Mesenchymal stem cell (in vitro differentiated cells and primary cell): ENCODE data around the gene STK4.

Experiments
- DNase-seq: peaks from one replicate; pipeline ENCODE4 v3.0.0-alpha.2; 2013
- H2AFZ ChIP-seq: one replicate; pipeline ENCODE4 v1.6.1; 2013; ENCODE audit warnings: low read depth, mild to moderate bottlenecking, control low read depth, inconsistent platforms, low read length, moderate library complexity
- H2AK5ac ChIP-seq: 2 replicates; pipeline ENCODE4 v1.6.1; 2013; ENCODE audit warnings: low read length, moderate library complexity, mild to moderate bottlenecking, inconsistent platforms; ENCODE audit not compliant: severe bottlenecking
- H2BK120ac ChIP-seq: one replicate; pipeline ENCODE4 v1.6.1; 2013; ENCODE audit warnings: low read depth, mild to moderate bottlenecking, inconsistent platforms, low read length, moderate library complexity
- H2BK12ac ChIP-seq, 2 experiments: one replicate each; pipeline ENCODE4 v1.6.1; 2013; ENCODE audit warnings: inconsistent platforms in 2 of 2, low read length in 2 of 2, mild to moderate bottlenecking in 2 of 2, moderate library complexity in 2 of 2, control low read depth in 1 of 2
- H2BK15ac ChIP-seq: one replicate; pipeline ENCODE4 v1.6.1; 2013; ENCODE audit warnings: mild to moderate bottlenecking, low read depth, inconsistent platforms; ENCODE audit not compliant: poor library complexity, severe bottlenecking
- H2BK5ac ChIP-seq: 2 replicates; pipeline ENCODE4 v1.6.1; 2013; ENCODE audit warnings: low read depth, mild to moderate bottlenecking, low read length, control low read depth, inconsistent platforms; ENCODE audit not compliant: poor library complexity, severe bottlenecking
- H3K14ac ChIP-seq, 2 experiments: one replicate each; pipeline ENCODE4 v1.6.1; 2013; ENCODE audit warnings: inconsistent platforms in 2 of 2, low read length in 2 of 2, control low read depth in 1 of 2, mild to moderate bottlenecking in 1 of 2, moderate library complexity in 1 of 2
- H3K18ac ChIP-seq, 2 experiments: one replicate each; pipeline ENCODE4 v1.6.1; 2013; ENCODE audit warnings: inconsistent platforms in 2 of 2, low read length in 2 of 2, control low read depth in 1 of 2, low read depth in 1 of 2, mild to moderate bottlenecking in 1 of 2
- H3K23ac ChIP-seq, 2 experiments: one replicate each; pipeline ENCODE4 v1.6.1; 2013; ENCODE audit warnings: inconsistent platforms in 2 of 2, low read length in 2 of 2, mild to moderate bottlenecking in 2 of 2, moderate library complexity in 2 of 2, control low read depth in 1 of 2
- H3K27ac ChIP-seq: 2 replicates; pipeline ENCODE4 v1.5.1; 2013; ENCODE audit warnings: mild to moderate bottlenecking, moderate library complexity, low read length, control low read depth, inconsistent platforms; ENCODE audit not compliant: poor library complexity, severe bottlenecking
- H3K27me3 ChIP-seq, 2 experiments: 2 replicates each; pipeline versions ENCODE4 v1.6.1 to v1.7.0; 2013; ENCODE audit warnings: low read length in 2 of 2, mild to moderate bottlenecking in 2 of 2, moderate library complexity in 2 of 2, control low read depth in 1 of 2, inconsistent platforms in 1 of 2; ENCODE audit not compliant: control insufficient read depth in 1 of 2, insufficient read depth in 1 of 2
- H3K36me3 ChIP-seq, 2 experiments: 2 replicates each; pipeline versions ENCODE4 v1.6.1 to v1.7.0; 2013; ENCODE audit warnings: low read length in 2 of 2, control low read depth in 1 of 2, inconsistent platforms in 1 of 2, low read depth in 1 of 2, mild to moderate bottlenecking in 1 of 2; ENCODE audit not compliant: insufficient read depth in 2 of 2, control insufficient read depth in 1 of 2
- H3K4ac ChIP-seq, 2 experiments: one replicate each; pipeline ENCODE4 v1.6.1; 2013; ENCODE audit warnings: inconsistent platforms in 2 of 2, low read length in 2 of 2, mild to moderate bottlenecking in 2 of 2, moderate library complexity in 2 of 2, control low read depth in 1 of 2, low read depth in 1 of 2
- H3K4me1 ChIP-seq: 2 replicates; pipeline ENCODE4 v1.6.1; 2013; ENCODE audit warnings: low read depth, low read length, control low read depth; ENCODE audit not compliant: control insufficient read depth, insufficient read depth
- H3K4me2 ChIP-seq: 2 replicates; pipeline ENCODE4 v1.6.1; 2013; ENCODE audit warnings: low read length, mild to moderate bottlenecking, inconsistent platforms; ENCODE audit not compliant: poor library complexity, severe bottlenecking
- H3K4me3 ChIP-seq, 2 experiments: 2 replicates each; pipeline versions ENCODE4 v1.5.1 to v1.7.0; 2013; ENCODE audit warnings: low read length in 2 of 2, mild to moderate bottlenecking in 2 of 2, control low read depth in 1 of 2, low read depth in 1 of 2; ENCODE audit not compliant: insufficient read depth in 1 of 2
- H3K79me1 ChIP-seq: replicated peaks from 2 replicates; pipeline ENCODE4 v1.6.1; 2013; ENCODE audit warnings: mild to moderate bottlenecking, control low read depth, low read length, inconsistent platforms; ENCODE audit not compliant: poor library complexity, severe bottlenecking
- H3K9ac ChIP-seq: 2 replicates; pipeline ENCODE4 v1.7.0; 2013; ENCODE audit warnings: mild to moderate bottlenecking, low read length, moderate library complexity
- H3K9me3 ChIP-seq: 2 replicates; pipeline ENCODE4 v1.7.0; 2013; ENCODE audit warnings: mild to moderate bottlenecking, low read length; ENCODE audit not compliant: control insufficient read depth
- H4K8ac ChIP-seq: one replicate; pipeline ENCODE4 v1.6.1; 2013; ENCODE audit warnings: inconsistent platforms, mild to moderate bottlenecking, low read length, moderate library complexity
- H4K91ac ChIP-seq: one replicate; pipeline ENCODE4 v1.6.1; 2013; ENCODE audit warnings: mild to moderate bottlenecking, low read length, inconsistent platforms
- WGBS: methylation state at CpG from one replicate; pipeline ENCODE4 v1.1.7; 2013; ENCODE audit warnings: mixed read lengths; 5-methylcytosine and 5-hydroxymethylcytosine counted together

Gene STK4

DNA sequence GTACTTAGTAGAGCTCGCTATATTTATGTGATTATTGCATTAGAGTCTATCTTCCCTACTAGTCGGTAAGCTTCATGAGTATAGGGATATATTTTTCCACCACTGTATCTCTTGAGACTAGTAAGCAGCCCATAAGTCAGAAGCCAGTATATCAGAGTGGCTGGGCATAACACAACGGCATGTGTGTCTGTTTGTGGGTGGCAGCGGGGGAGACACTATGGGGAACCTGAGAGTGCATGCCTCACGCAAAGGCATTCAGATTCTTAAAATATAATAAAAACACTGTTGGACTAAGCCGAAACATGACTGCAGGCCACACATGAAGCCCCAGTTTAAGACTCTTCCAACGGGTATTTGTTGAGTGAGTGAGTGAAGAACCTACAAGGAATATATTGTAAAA is 126.6 kb downstream of the STK4 start:
- no peak overlapping the region for H3K4me2 ChIP-seq
- peaks cover 0 to 7% of the 10 kb centered on the region in 2 experiments for H3K36me3 ChIP-seq
- H4K91ac ChIP-seq = no peak overlapping the region
- peaks cover 3% of the 10 kb centered on the region for H3K4me1 ChIP-seq
- no peaks in the 10 kb centered on the region for H3K9me3 ChIP-seq
- H3K9ac ChIP-seq = no peak overlapping the region
- H2BK15ac ChIP-seq = no peak overlapping the region
- no peaks in the 10 kb centered on the region for H3K79me1 ChIP-seq
- DNase-seq = no peak
- peaks cover 0 to 21% of the 10 kb centered on the region in 2 experiments for H3K27me3 ChIP-seq
- H3K4ac ChIP-seq = no peak overlapping the region
- WGBS = 100% methylated on average over 4 of the region's 7 CpGs
- no peak overlapping the region for H2BK12ac ChIP-seq
- no peak overlapping the region for H3K27ac ChIP-seq
- H3K14ac ChIP-seq = no peak overlapping the region
- H3K4me3 ChIP-seq = no peak overlapping the region
- no peak overlapping the region for H3K18ac ChIP-seq
- no peak overlapping the region for H3K23ac ChIP-seq
- no peak overlapping the region for H4K8ac ChIP-seq
- no peak overlapping the region for H2AFZ ChIP-seq
- no peak overlapping the region for H2BK120ac ChIP-seq
- H2BK5ac ChIP-seq = no peak overlapping the region
- H2AK5ac ChIP-seq = no peak overlapping the region

DNA sequence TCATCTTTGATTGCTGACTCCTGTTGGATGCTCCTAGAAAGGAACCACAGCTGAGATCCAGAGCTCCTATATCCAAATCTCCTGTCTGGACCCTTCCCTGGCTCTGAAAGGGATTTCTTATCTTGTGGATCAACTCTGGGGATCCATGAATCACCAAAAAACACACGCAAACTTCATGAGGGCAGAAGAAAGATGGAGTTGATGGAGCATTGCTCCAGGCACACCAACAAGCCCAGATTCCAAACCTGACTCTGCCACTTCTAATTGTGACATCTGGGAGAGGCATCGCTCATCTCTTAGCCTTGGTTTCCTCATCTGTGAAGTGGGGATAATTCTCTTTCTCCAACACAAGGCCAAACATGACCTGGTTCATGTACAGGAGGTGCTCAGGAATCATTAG is 127.9 kb downstream of the STK4 start:
- Histone ChIP-seq H4K8ac (no peak overlapping the region), H2BK5ac (no peak overlapping the region), H2BK12ac (no peak overlapping the region), H3K4me2 (no peak overlapping the region), H3K14ac (no peak overlapping the region), H3K36me3 (peaks cover 0 to 10% of the 10 kb centered on the region in 2 experiments), H2BK15ac (no peak overlapping the region), H2AK5ac (no peak overlapping the region), H2BK120ac (no peak overlapping the region), H3K4ac (no peak overlapping the region), H3K9ac (no peak overlapping the region), H3K4me3 (no peak overlapping the region), H2AFZ (no peak overlapping the region), H4K91ac (no peak overlapping the region), H3K9me3 (no peaks in the 10 kb centered on the region), H3K27ac (no peak overlapping the region), H3K18ac (no peak overlapping the region), H3K23ac (no peak overlapping the region), H3K79me1 (no peaks in the 10 kb centered on the region), H3K4me1 (peaks cover 9% of the 10 kb centered on the region), H3K27me3 (peaks cover 0 to 34% of the 10 kb centered on the region in 2 experiments)
- 96% methylated on average over 2 of the region's 2 CpGs for WGBS
- DNase-seq = no peak

DNA sequence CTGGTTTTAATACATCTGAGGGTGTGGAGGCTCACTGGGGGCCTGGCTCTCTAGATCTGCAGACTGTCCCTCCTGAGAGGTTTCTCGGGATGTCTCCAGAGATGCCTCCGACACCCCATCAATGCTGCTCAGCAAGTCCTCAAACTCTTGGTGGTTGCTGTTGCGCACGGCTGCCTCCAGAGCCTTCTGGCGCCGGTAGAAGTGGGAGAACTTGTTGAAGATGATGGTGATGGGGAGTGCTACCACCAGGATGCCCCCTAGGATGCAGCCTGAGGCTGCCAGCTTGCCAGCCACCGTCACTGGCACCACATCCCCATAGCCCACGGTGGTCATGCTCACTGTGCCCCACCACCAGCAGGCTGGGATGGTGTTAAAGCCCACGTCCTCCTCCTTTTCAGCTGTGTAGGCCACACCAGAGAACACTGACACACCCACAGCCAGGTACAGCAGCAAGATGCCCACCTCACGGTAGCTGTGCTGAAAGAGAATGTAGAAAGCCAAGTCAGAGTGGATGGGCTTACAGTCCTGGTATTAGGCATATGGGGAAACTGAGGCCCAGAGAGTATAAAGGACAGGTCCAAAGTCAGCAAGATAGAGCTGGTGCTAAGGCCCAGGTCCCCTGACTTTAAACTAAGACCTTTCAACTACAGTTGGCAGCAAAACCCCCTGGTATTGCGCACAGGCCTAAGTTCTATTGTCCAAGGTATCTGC is 128.7 kb downstream of the STK4 start:
- H2BK12ac ChIP-seq = no peak overlapping the region
- no peak overlapping the region for H3K23ac ChIP-seq
- H2BK15ac ChIP-seq = no peak overlapping the region
- H3K36me3 ChIP-seq = peaks cover 0 to 10% of the 10 kb centered on the region in 2 experiments
- no peak overlapping the region for H2BK5ac ChIP-seq
- H3K4me1 ChIP-seq = peaks cover 9% of the 10 kb centered on the region
- H4K8ac ChIP-seq = no peak overlapping the region
- H2BK120ac ChIP-seq = no peak overlapping the region
- no peak overlapping the region for H4K91ac ChIP-seq
- no peaks in the 10 kb centered on the region for H3K9me3 ChIP-seq
- no peak for DNase-seq
- 96% methylated on average over 9 of the region's 11 CpGs for WGBS
- no peak overlapping the region for H3K4ac ChIP-seq
- no peak overlapping the region for H3K4me3 ChIP-seq
- no peak overlapping the region for H2AFZ ChIP-seq
- peaks cover 0 to 42% of the 10 kb centered on the region in 2 experiments for H3K27me3 ChIP-seq
- no peak overlapping the region for H3K9ac ChIP-seq
- no peak overlapping the region for H3K27ac ChIP-seq
- no peak overlapping the region for H2AK5ac ChIP-seq
- H3K14ac ChIP-seq = no peak overlapping the region
- no peak overlapping the region for H3K4me2 ChIP-seq
- H3K79me1 ChIP-seq = no peaks in the 10 kb centered on the region
- H3K18ac ChIP-seq = no peak overlapping the region

DNA sequence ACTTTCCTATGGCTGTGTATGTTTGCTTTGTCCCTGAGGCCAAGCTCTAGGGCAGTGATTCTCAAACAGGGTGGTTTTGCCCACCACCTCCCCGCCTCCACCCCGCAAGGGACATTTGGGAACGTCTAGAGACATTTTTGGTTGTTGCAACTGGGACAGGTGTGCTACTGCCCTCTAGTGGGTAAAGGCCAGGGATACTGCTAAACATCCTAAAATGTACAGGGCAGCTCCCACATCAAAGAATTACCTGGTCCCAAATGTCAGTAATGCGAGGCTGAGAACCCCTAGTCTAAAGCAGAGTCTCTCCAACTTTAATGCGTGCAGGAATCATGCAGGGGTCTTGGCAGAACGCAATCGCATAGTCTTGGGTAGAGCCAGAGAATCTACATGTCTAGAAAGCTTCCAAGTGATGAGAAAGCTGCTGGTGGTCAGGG is 129.5 kb downstream of the STK4 start:
- Histone ChIP-seq H3K18ac (no peak overlapping the region), H4K91ac (no peak overlapping the region), H3K9me3 (no peaks in the 10 kb centered on the region), H3K27me3 (peaks cover 0 to 49% of the 10 kb centered on the region in 2 experiments), H3K14ac (no peak overlapping the region), H3K27ac (no peak overlapping the region), H3K36me3 (peaks cover 0 to 10% of the 10 kb centered on the region in 2 experiments), H2AK5ac (no peak overlapping the region), H3K79me1 (no peaks in the 10 kb centered on the region), H2BK120ac (no peak overlapping the region), H2BK12ac (no peak overlapping the region), H2BK5ac (no peak overlapping the region), H2AFZ (no peak overlapping the region), H2BK15ac (no peak overlapping the region), H3K4me1 (peaks cover 11% of the 10 kb centered on the region), H3K4me3 (no peak overlapping the region), H3K23ac (no peak overlapping the region), H3K4me2 (no peak overlapping the region), H3K9ac (no peak overlapping the region), H4K8ac (no peak overlapping the region), H3K4ac (no peak overlapping the region)
- 17% methylated on average over 6 of the region's 7 CpGs for WGBS
- peak; percentile 55 for DNase-seq
